Left ventricle myocardium inferior (tissue), 1 donor: ENCODE measurements around the gene BSG. TPM values are rescaled to one million over a fixed set of nuclear protein-coding genes. Genes with fewer than 3 reads are reported as not detected.

ENCODE experiments used
- DNase-seq: peaks from one replicate; pipeline ENCODE4 v3.0.0-alpha.2; 2020
- H3K27ac ChIP-seq: fragments of 200-600 bp; replicated peaks from 2 replicates; pipeline ENCODE4 v1.8.0; 2021
- H3K27me3 ChIP-seq: fragments of 200-600 bp; 2 replicates; pipeline ENCODE4 v1.8.0; 2021; ENCODE audit warnings: low read depth
- H3K36me3 ChIP-seq: fragments of 200-600 bp; 2 replicates; pipeline ENCODE4 v1.8.0; 2021
- H3K4me1 ChIP-seq: fragments of 200-600 bp; 2 replicates; pipeline ENCODE4 v1.8.0; 2021
- H3K4me3 ChIP-seq: fragments of 200-600 bp; 2 replicates; pipeline ENCODE4 v1.8.0; 2021; ENCODE audit warnings: mild to moderate bottlenecking, moderate library complexity
- H3K9me3 ChIP-seq: fragments of 200-600 bp; replicated peaks from 2 replicates; pipeline ENCODE4 v1.8.0; 2021
- intact Hi-C: fragments of 100-400 bp; cut with micrococcal nuclease; formaldehyde crosslinking; loops from one replicate; pipeline ENCODE4 v1.11.0; 2022
- total RNA-seq: library from RNA; stranded (reverse); fragmentation: NEBNext Ultra II Directional; extraction: Animal tissue kit (Norgen Biotek cat#: 25700); gene quantifications from one replicate; pipeline ENCODE4 v1.2.1, GENCODE V29; 2021
- TF ChIP-seq, protein P1 (sequence below): fragments of 200-600 bp; IDR thresholded peaks from 2 replicates; pipeline ENCODE4 v1.8.0; 2021; ENCODE audit warnings: antibody characterized with exemption, mild to moderate bottlenecking, borderline replicate concordance
- donor health status: DM: no; HTN: yes; CAD: no; lungs with severe emphysema.

BSG gene
- total RNA-seq, 1 donor from 2014 or later, result 1,533 TPM

DNA sequence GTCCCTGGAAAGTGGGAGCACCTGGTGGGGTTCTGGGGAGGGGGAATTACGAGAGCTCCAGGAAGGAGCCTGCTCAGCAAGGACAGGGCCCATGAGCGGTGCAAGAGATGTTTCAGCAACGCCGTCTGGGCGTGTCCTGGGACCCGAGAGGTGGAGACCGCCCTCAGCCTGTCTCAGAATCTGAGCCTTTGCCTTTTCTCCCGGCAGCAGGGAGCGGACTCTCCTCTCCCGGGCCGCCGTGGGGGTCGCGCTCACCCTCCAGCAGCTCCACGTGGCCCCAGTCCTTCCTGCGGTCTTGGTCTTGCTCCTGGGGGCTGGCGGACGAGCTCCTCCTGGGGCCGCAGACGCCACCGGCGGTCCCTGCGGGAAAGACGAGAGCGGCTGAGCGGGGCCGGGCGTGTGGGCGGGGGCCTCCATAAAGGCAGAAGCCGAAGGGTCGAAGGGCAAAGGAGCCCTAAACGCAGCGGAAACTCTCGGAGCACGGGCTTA, 60.2 kb downstream of the BSG start:
- intact Hi-C loops, result no loop called here
- TF ChIP-seq, protein P1, sequence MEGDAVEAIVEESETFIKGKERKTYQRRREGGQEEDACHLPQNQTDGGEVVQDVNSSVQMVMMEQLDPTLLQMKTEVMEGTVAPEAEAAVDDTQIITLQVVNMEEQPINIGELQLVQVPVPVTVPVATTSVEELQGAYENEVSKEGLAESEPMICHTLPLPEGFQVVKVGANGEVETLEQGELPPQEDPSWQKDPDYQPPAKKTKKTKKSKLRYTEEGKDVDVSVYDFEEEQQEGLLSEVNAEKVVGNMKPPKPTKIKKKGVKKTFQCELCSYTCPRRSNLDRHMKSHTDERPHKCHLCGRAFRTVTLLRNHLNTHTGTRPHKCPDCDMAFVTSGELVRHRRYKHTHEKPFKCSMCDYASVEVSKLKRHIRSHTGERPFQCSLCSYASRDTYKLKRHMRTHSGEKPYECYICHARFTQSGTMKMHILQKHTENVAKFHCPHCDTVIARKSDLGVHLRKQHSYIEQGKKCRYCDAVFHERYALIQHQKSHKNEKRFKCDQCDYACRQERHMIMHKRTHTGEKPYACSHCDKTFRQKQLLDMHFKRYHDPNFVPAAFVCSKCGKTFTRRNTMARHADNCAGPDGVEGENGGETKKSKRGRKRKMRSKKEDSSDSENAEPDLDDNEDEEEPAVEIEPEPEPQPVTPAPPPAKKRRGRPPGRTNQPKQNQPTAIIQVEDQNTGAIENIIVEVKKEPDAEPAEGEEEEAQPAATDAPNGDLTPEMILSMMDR, result no peak
- H3K4me3 ChIP-seq, result peak overlapping the region; percentile 85
- H3K4me1 ChIP-seq, result peaks cover 43% of the 10 kb centered on the region
- H3K27me3 ChIP-seq, result no peaks in the 10 kb centered on the region
- no peak for DNase-seq
- peaks cover 27% of the 10 kb centered on the region for H3K36me3 ChIP-seq
- peak overlapping the region; percentile 85 for H3K27ac ChIP-seq
- no peaks in the 10 kb centered on the region for H3K9me3 ChIP-seq

Other genes starting within 250 kb of the BSG start
- 15.9 TPM for gene MIER2, start 227.8 kb upstream of the BSG start, total RNA-seq
- 0.63 TPM for gene C2CD4C, start 163.4 kb upstream of the BSG start, total RNA-seq
- 11.3 TPM for gene SHC2, start 111.6 kb upstream of the BSG start, total RNA-seq
- gene MADCAM1, start 76.1 kb upstream of the BSG start, total RNA-seq, result 0.22 TPM
- 11.2 TPM for gene TPGS1, start 65.1 kb upstream of the BSG start, total RNA-seq
- 96.5 TPM for gene CDC34, start 40.8 kb upstream of the BSG start, total RNA-seq
- gene GZMM, start 28.5 kb upstream of the BSG start, total RNA-seq, result not detected
- gene HCN2, start 17.3 kb downstream of the BSG start, total RNA-seq, result 21.9 TPM
- gene POLRMT, start 60.9 kb downstream of the BSG start, total RNA-seq, result 54.3 TPM
- gene FGF22, start 67.3 kb downstream of the BSG start, total RNA-seq, result not detected
- 25.5 TPM for gene RNF126, start 90.6 kb downstream of the BSG start, total RNA-seq
- gene FSTL3, start 103.8 kb downstream of the BSG start, total RNA-seq, result 56.1 TPM
- not detected for gene PRSS57, start 122.9 kb downstream of the BSG start, total RNA-seq
- gene PALM, start 136.3 kb downstream of the BSG start, total RNA-seq, result 26.8 TPM
- gene MISP, start 178.5 kb downstream of the BSG start, total RNA-seq, result not detected
- 55.6 TPM for gene PTBP1, start 224.9 kb downstream of the BSG start, total RNA-seq
- gene PLPPR3, start 249.4 kb downstream of the BSG start, total RNA-seq, result not detected